ENCODE data around the gene MRPS15. TPM values are rescaled to one million over a fixed set of nuclear protein-coding genes. Genes with fewer than 3 reads are reported as not detected.
"Not testable (repeated sequence)": the region's sequence is repeated elsewhere in the genome, so short reads cannot be mapped to it uniquely, and the experiment has no call there.

Gene MRPS15
- total and polyA plus RNA-seq, 12 donors: 49.8 to 287 (median 81.6) TPM

GRCh38 chr1:36506276-36506920 lies 42.2 kb upstream of the MRPS15 start:
- Histone ChIP-seq H3K4me3 (no peak overlapping the region), H3K36me3 (replicated peaks in 1 of 2) (no peaks in the 10 kb centered on the region), H3K27me3 (no peaks in the 10 kb centered on the region), H3K27ac (no peak overlapping the region), H3K4me1 (replicated peaks in 1 of 2) (no peaks in the 10 kb centered on the region), H3K9me3 (replicated peaks in 1 of 3) (no peaks in the 10 kb centered on the region)
- TF ChIP-seq, protein P1, sequence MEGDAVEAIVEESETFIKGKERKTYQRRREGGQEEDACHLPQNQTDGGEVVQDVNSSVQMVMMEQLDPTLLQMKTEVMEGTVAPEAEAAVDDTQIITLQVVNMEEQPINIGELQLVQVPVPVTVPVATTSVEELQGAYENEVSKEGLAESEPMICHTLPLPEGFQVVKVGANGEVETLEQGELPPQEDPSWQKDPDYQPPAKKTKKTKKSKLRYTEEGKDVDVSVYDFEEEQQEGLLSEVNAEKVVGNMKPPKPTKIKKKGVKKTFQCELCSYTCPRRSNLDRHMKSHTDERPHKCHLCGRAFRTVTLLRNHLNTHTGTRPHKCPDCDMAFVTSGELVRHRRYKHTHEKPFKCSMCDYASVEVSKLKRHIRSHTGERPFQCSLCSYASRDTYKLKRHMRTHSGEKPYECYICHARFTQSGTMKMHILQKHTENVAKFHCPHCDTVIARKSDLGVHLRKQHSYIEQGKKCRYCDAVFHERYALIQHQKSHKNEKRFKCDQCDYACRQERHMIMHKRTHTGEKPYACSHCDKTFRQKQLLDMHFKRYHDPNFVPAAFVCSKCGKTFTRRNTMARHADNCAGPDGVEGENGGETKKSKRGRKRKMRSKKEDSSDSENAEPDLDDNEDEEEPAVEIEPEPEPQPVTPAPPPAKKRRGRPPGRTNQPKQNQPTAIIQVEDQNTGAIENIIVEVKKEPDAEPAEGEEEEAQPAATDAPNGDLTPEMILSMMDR (IDR thresholded peaks at IDR 0.05): no peak
- TF ChIP-seq POLR2A (IDR thresholded peaks at IDR 0.05): no peak
- WGBS, 4 donors: 51 to 65% (median 60%) methylated on average over 5 of the region's 5 CpGs
- DNase-seq: no peak
- intact Hi-C loops (cut with DNase I): no loop called here

DNA sequence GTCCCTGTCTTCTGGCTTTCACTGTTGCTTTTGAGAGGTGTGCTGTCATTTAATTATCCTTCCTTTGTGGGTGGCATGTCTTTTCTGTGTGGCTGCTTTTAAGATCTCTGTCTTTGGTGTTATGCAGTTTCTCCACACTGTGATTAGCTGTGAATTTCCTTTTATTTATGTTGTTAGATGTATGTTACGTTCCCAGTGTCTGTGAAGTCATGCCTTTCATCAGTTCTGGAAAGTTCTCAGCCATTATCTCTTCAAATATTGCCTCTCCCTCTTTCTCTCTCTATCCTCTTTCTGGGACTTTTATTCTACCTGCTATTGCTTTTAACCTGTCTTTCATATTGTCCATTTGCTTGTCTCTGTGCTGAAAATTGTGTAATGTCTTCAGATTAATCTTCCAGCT lies 39.5 kb upstream of the MRPS15 start:
- no peak overlapping the region for H3K27ac ChIP-seq
- H3K4me3 ChIP-seq: no peak overlapping the region
- no peaks in the 10 kb centered on the region for H3K9me3 ChIP-seq (replicated peaks in 1 of 3)
- intact Hi-C loops (cut with DNase I): no loop called here
- TF ChIP-seq, protein P1 (IDR thresholded peaks at IDR 0.05): no peak
- no peak for TF ChIP-seq POLR2A (IDR thresholded peaks at IDR 0.05)
- no peak for DNase-seq
- no peaks in the 10 kb centered on the region for H3K36me3 ChIP-seq (replicated peaks in 1 of 2)
- H3K27me3 ChIP-seq: no peaks in the 10 kb centered on the region
- H3K4me1 ChIP-seq (replicated peaks in 1 of 2): no peaks in the 10 kb centered on the region
- WGBS, 4 donors: 43 to 61% (median 55%) methylated on average over 1 of the region's 1 CpG

GRCh38 chr1:36503159-36503558 lies 39.0 kb upstream of the MRPS15 start:
- 55 to 70% (median 60%) methylated on average over 1 of the region's 1 CpG for WGBS, 4 donors
- H3K27me3 ChIP-seq: no peaks in the 10 kb centered on the region
- no peak overlapping the region for H3K27ac ChIP-seq
- H3K9me3 ChIP-seq (replicated peaks in 1 of 3): no peaks in the 10 kb centered on the region
- no peaks in the 10 kb centered on the region for H3K36me3 ChIP-seq (replicated peaks in 1 of 2)
- H3K4me3 ChIP-seq: no peak overlapping the region
- no peak for DNase-seq
- intact Hi-C loops (cut with DNase I): no loop called here
- no peaks in the 10 kb centered on the region for H3K4me1 ChIP-seq (replicated peaks in 1 of 2)
- TF ChIP-seq, protein P1 (IDR thresholded peaks at IDR 0.05): no peak
- TF ChIP-seq POLR2A (IDR thresholded peaks at IDR 0.05): no peak

- no peak for DNase-seq
- no peak overlapping the region for H3K4me3 ChIP-seq
- H3K27me3 ChIP-seq: no peaks in the 10 kb centered on the region
- TF ChIP-seq, protein P1 (IDR thresholded peaks at IDR 0.05): no peak
- no peaks in the 10 kb centered on the region for H3K36me3 ChIP-seq (replicated peaks in 1 of 2)
- 63 to 74% (median 68%) methylated on average over 2 of the region's 2 CpGs for WGBS, 4 donors
- H3K27ac ChIP-seq: no peak overlapping the region
- H3K9me3 ChIP-seq (replicated peaks in 1 of 3): no peaks in the 10 kb centered on the region
- intact Hi-C loops (cut with DNase I): no loop called here
- H3K4me1 ChIP-seq (replicated peaks in 1 of 2): no peaks in the 10 kb centered on the region
These were observed 38.4 kb upstream of the MRPS15 start for GRCh38 chr1:36502616-36503015.

GRCh38 chr1:36501911-36502310 lies 37.7 kb upstream of the MRPS15 start:
- intact Hi-C loops (cut with DNase I): not testable (repeated sequence)

More at GRCh38 chr1:36501911-36502310, 37.7 kb upstream of the MRPS15 start:
- not testable (repeated sequence) for DNase-seq; H3K36me3 ChIP-seq (replicated peaks in 1 of 2); H3K9me3 ChIP-seq (replicated peaks in 1 of 3); H3K4me3 ChIP-seq; H3K27me3 ChIP-seq; H3K4me1 ChIP-seq (replicated peaks in 1 of 2); H3K27ac ChIP-seq
- 55 to 76% (median 72%) methylated on average over 4 of the region's 4 CpGs for WGBS, 4 donors
